RWPE1 (cell line): ENCODE data around the gene TMEM247.

Experiments used
- CTCF ChIA-PET: fragments of 350-600 bp; sonication (Branson Sonifier 250); formaldehyde crosslinking; extraction: SDS; loops from one replicate; lab custom pipeline; 2021; lab: Yijun Ruan, JAX
- POLR2A ChIA-PET: fragments of 400-600 bp; formaldehyde crosslinking; extraction: SDS; loops from one replicate; lab custom pipeline; 2020; ENCODE audit warnings: antibody characterized with exemption; ENCODE audit not compliant: low non-redundant PET; lab: Yijun Ruan, JAX
- DNase-seq: peaks from one replicate; pipeline ENCODE4 v3.0.0; 2012; ENCODE audit warnings: low spot score
- H3K27ac ChIP-seq: fragments of 450-650 bp; 2 replicates; pipeline ENCODE4 v1.5.1; 2017
- CTCF ChIP-seq: fragments of 450-650 bp; conservative IDR thresholded peaks from 2 replicates; pipeline ENCODE4 v1.5.1; 2017; ENCODE audit warnings: low read depth, mild to moderate bottlenecking

Gene TMEM247

GRCh38 chr2:46509804-46510203, 30.4 kb downstream of the TMEM247 start:
- ChIA-PET POLR2A (no interaction called here), CTCF (no interaction called here)
- no peak for DNase-seq
- no peak for TF ChIP-seq CTCF
- no peak overlapping the region for H3K27ac ChIP-seq

GRCh38 chr2:46510598-46511177, 31.3 kb downstream of the TMEM247 start:
- POLR2A ChIA-PET = no interaction called here
- no peak overlapping the region for H3K27ac ChIP-seq
- TF ChIP-seq CTCF = no peak
- CTCF ChIA-PET = interaction anchor here (0.6 kb wide), 2 partner anchors 382 to 1496 kb away, joined by 4 to 5 read pairs; no protein-coding TSS in a partner anchor
- no peak for DNase-seq

GRCh38 chr2:46512185-46512584, 32.8 kb downstream of the TMEM247 start:
- DNase-seq = no peak
- H3K27ac ChIP-seq = no peak overlapping the region
- POLR2A ChIA-PET = no interaction called here
- TF ChIP-seq CTCF = no peak
- CTCF ChIA-PET = no interaction called here

- ChIA-PET POLR2A (no interaction called here), CTCF (interaction anchor here (0.6 kb wide), 1 partner anchor 19 kb away, joined by 4 read pairs; no protein-coding TSS in a partner anchor)
- H3K27ac ChIP-seq = no peak overlapping the region
- TF ChIP-seq CTCF = no peak
- no peak for DNase-seq
Measured at GRCh38 chr2:46514738-46515137, 35.4 kb downstream of the TMEM247 start.

GRCh38 chr2:46517485-46517884, 38.1 kb downstream of the TMEM247 start:
- no peak overlapping the region for H3K27ac ChIP-seq
- CTCF ChIA-PET = no interaction called here
- no peak for DNase-seq
- POLR2A ChIA-PET = no interaction called here
- no peak for TF ChIP-seq CTCF

- CTCF ChIA-PET = no interaction called here
- H3K27ac ChIP-seq = 0 out of 2 replicates have a peak overlapping the region, but pooled peaks have one; percentile 13
- POLR2A ChIA-PET = no interaction called here
- TF ChIP-seq CTCF = no peak
- DNase-seq = no peak
Measured at GRCh38 chr2:46518861-46519260, 39.5 kb downstream of the TMEM247 start.
